ENCODE measurements around the gene B4GALNT3. TPM values are rescaled to one million over a fixed set of nuclear protein-coding genes. Genes with fewer than 3 reads are reported as not detected.

The B4GALNT3 gene
- total and polyA plus RNA-seq, 2 of the 13 experiments (the other 11 are each of a cell fraction or from before 2014, with no cell fraction given): 3.2 to 4.4 TPM

DNA sequence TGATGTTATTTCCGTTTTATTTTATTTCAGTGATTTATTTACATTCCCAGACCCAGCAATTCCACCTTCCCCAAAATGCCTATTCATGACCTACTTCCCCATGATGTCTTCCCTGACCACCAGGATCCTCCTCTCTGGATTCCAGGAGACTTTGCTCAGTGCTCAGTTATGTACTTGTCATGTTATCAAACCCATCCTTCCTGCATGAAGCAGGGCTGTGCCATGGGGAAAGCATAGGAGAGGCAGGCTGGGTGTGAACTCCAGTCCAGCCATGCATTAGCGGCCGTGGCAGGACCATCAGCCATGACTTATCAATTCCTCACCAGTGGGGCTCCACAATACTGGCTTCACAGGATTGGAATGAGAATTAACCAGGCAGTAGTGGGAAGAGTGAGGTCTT is 57.8 kb downstream of the B4GALNT3 start:
- CTCF ChIA-PET (ENCODE audit: low intra/inter-chr PET ratio, low total read pairs): no interaction called here
- no peak for DNase-seq (ENCODE audit: low spot score)

GRCh38 chr12:520119-520518 is 60.4 kb downstream of the B4GALNT3 start:
- H2AFZ ChIP-seq (ENCODE audit: low read length): no peak overlapping the region
- peaks cover 29% of the 10 kb centered on the region for H3K4me1 ChIP-seq (ENCODE audit: insufficient read depth, low read length)
- 40% methylated on average over 2 of the region's 2 CpGs for WGBS (ENCODE audit: low lambda C conversion rate)
- no peak for DNase-seq (ENCODE audit: low spot score)
- no peaks in the 10 kb centered on the region for H3K79me2 ChIP-seq (ENCODE audit: insufficient read depth, low read length)
- in situ Hi-C loops (cut with HindIII; ENCODE audit: extremely low pct_ligation_motif_present, low pct_unique_long_range_greater_than_20kb) (no loop called here), intact Hi-C loops (cut with micrococcal nuclease; ENCODE audit: unreplicated experiment) (no loop called here)
- ChIA-PET CTCF (ENCODE audit: low intra/inter-chr PET ratio, low total read pairs) (no interaction called here), POLR2A (no interaction called here)
- H3K27me3 ChIP-seq (ENCODE audit: control insufficient read depth in 1 of 2, insufficient read depth in 2 of 2, low read length in 2 of 2): no peaks in the 10 kb centered on the region; a peak in 2 of 5 replicates
- no peak overlapping the region for H3K4me2 ChIP-seq (ENCODE audit: low read depth, low read length)
- H3K36me3 ChIP-seq (replicated peaks in 1 of 2; ENCODE audit: control insufficient read depth in 1 of 2, insufficient read depth in 2 of 2, low read length in 2 of 2): no peaks in the 10 kb centered on the region
- no peak for FAIRE-seq
- no peak for TF ChIP-seq PHF5A (CRISPR knock-in tag; IDR thresholded peaks at IDR 0.05; ENCODE audit: low read depth, unreplicated experiment)
- TF ChIP-seq, protein P1, sequence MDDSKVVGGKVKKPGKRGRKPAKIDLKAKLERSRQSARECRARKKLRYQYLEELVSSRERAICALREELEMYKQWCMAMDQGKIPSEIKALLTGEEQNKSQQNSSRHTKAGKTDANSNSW (CRISPR knock-in tag; IDR thresholded peaks at IDR 0.05; ENCODE audit: borderline replicate concordance): no peak
- no peak for TF ChIP-seq ZNF251 (CRISPR knock-in tag; IDR thresholded peaks at IDR 0.05)
- TF ChIP-seq, protein P2, sequence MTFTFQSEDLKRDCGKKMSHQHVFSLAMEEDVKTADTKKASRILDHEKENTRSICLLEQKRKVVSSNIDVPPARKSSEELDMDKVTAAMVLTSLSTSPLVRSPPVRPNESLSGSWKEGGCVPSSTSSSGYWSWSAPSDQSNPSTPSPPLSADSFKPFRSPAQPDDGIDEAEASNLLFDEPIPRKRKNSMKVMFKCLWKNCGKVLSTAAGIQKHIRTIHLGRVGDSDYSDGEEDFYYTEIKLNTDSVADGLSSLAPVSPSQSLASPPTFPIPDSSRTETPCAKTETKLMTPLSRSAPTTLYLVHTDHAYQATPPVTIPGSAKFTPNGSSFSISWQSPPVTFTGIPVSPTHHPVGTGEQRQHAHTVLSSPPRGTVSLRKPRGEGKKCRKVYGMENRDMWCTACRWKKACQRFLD (CRISPR knock-in tag; IDR thresholded peaks at IDR 0.05; ENCODE audit: borderline replicate concordance): no peak
- TF ChIP-seq MED1 (CRISPR knock-in tag; IDR thresholded peaks at IDR 0.05): no peak
- no peak for TF ChIP-seq ZNF788 (CRISPR knock-in tag; IDR thresholded peaks at IDR 0.05; ENCODE audit: borderline replicate concordance)
- no peaks in the 10 kb centered on the region for H3K9me3 ChIP-seq (ENCODE audit: low read length)
- H3K27ac ChIP-seq (ENCODE audit: extremely low read length, insufficient read depth, low read length): no peak overlapping the region
- no peak for ATAC-seq
- no TSS peak for BruUV-seq (replicated peaks)
- no peak overlapping the region for H3K9ac ChIP-seq (ENCODE audit: insufficient read depth, low read depth, low read length)
- no peaks in the 10 kb centered on the region for H4K20me1 ChIP-seq (ENCODE audit: insufficient read depth, low read length)
- H3K4me3 ChIP-seq (replicated peaks in 1 of 3; ENCODE audit: insufficient read depth in 1 of 3, low read depth in 2 of 3, low read length in 3 of 3): no peak overlapping the region

More for the DNA sequence above, 57.8 kb downstream of the B4GALNT3 start:
- H3K4me2 ChIP-seq (ENCODE audit: low read depth, low read length): no peak overlapping the region
- no peaks in the 10 kb centered on the region; a peak in 2 of 5 replicates for H3K27me3 ChIP-seq (ENCODE audit: control insufficient read depth in 1 of 2, insufficient read depth in 2 of 2, low read length in 2 of 2)
- no peak overlapping the region for H3K4me3 ChIP-seq (replicated peaks in 1 of 3; ENCODE audit: insufficient read depth in 1 of 3, low read depth in 2 of 3, low read length in 3 of 3)
- H3K27ac ChIP-seq (ENCODE audit: extremely low read length, insufficient read depth, low read length): no peak overlapping the region
- no peak overlapping the region for H2AFZ ChIP-seq (ENCODE audit: low read length)
- no peaks in the 10 kb centered on the region for H4K20me1 ChIP-seq (ENCODE audit: insufficient read depth, low read length)
- H3K9me3 ChIP-seq (ENCODE audit: low read length): no peaks in the 10 kb centered on the region
- no TSS peak for BruUV-seq (replicated peaks)
- no peaks in the 10 kb centered on the region for H3K79me2 ChIP-seq (ENCODE audit: insufficient read depth, low read length)
- in situ Hi-C loops (cut with HindIII; ENCODE audit: extremely low pct_ligation_motif_present, low pct_unique_long_range_greater_than_20kb): no loop called here
- intact Hi-C loops (cut with micrococcal nuclease; ENCODE audit: unreplicated experiment): no loop called here
- FAIRE-seq (no peak), ATAC-seq (no peak)
- 63% methylated on average over 3 of the region's 3 CpGs for WGBS (ENCODE audit: low lambda C conversion rate)
- no peak overlapping the region for H3K9ac ChIP-seq (ENCODE audit: insufficient read depth, low read depth, low read length)
- H3K4me1 ChIP-seq (ENCODE audit: insufficient read depth, low read length): peaks cover 8% of the 10 kb centered on the region
- no peak for TF ChIP-seq KAT2B (IDR thresholded peaks at IDR 0.05; ENCODE audit: borderline replicate concordance, low read depth, low read length)
- TF ChIP-seq, protein P3, sequence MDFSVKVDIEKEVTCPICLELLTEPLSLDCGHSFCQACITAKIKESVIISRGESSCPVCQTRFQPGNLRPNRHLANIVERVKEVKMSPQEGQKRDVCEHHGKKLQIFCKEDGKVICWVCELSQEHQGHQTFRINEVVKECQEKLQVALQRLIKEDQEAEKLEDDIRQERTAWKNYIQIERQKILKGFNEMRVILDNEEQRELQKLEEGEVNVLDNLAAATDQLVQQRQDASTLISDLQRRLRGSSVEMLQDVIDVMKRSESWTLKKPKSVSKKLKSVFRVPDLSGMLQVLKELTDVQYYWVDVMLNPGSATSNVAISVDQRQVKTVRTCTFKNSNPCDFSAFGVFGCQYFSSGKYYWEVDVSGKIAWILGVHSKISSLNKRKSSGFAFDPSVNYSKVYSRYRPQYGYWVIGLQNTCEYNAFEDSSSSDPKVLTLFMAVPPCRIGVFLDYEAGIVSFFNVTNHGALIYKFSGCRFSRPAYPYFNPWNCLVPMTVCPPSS (IDR thresholded peaks at IDR 0.05): no peak
- TF ChIP-seq ZMAT3 (CRISPR knock-in tag; conservative IDR thresholded peaks at IDR 0.05): no peak
- TF ChIP-seq PHB2 (IDR thresholded peaks at IDR 0.05; ENCODE audit: partially characterized antibody): no peak
- no peaks in the 10 kb centered on the region for H3K36me3 ChIP-seq (replicated peaks in 1 of 2; ENCODE audit: control insufficient read depth in 1 of 2, insufficient read depth in 2 of 2, low read length in 2 of 2)
- POLR2A ChIA-PET: no interaction called here
